IPS-NIHi7 (cell line): Measurements from ENCODE around the gene SLC8A1.

Experiments
- DNase-seq: peaks from one replicate; pipeline ENCODE4 v3.0.0; 2012; ENCODE audit warnings: mixed read lengths; ENCODE audit errors: extremely low spot score

SLC8A1 gene

GRCh38 chr2:40273734-40274182, 178.1 kb downstream of the SLC8A1 start:
- no peak for DNase-seq

GRCh38 chr2:40271094-40271493, 180.8 kb downstream of the SLC8A1 start:
- DNase-seq, result peak; percentile 15

- DNase-seq, result no peak
These were observed 181.5 kb downstream of the SLC8A1 start for GRCh38 chr2:40270372-40270771.

GRCh38 chr2:40268566-40268965, 183.3 kb downstream of the SLC8A1 start:
- no peak for DNase-seq

- DNase-seq, result no peak
These were observed 185.7 kb downstream of the SLC8A1 start for GRCh38 chr2:40266201-40266600.

- DNase-seq, result no peak
These were observed 186.3 kb downstream of the SLC8A1 start for GRCh38 chr2:40265602-40266001.

- DNase-seq, result no peak
These were observed 190.8 kb downstream of the SLC8A1 start for GRCh38 chr2:40261042-40261441.

GRCh38 chr2:40260437-40260836, 191.5 kb downstream of the SLC8A1 start:
- no peak for DNase-seq

GRCh38 chr2:40259900-40260299, 192.0 kb downstream of the SLC8A1 start:
- DNase-seq, result no peak

- no peak for DNase-seq
These were observed 193.8 kb downstream of the SLC8A1 start for GRCh38 chr2:40258135-40258457.

GRCh38 chr2:40257340-40258134, 194.4 kb downstream of the SLC8A1 start:
- DNase-seq, result no peak

GRCh38 chr2:40256649-40257048, 195.2 kb downstream of the SLC8A1 start:
- DNase-seq, result peak; percentile 75

- DNase-seq, result no peak
These were observed 195.9 kb downstream of the SLC8A1 start for GRCh38 chr2:40256008-40256407.

GRCh38 chr2:40255103-40255502, 196.8 kb downstream of the SLC8A1 start:
- DNase-seq, result no peak

GRCh38 chr2:40254611-40255010, 197.3 kb downstream of the SLC8A1 start:
- DNase-seq, result no peak

- DNase-seq, result no peak
These were observed 200.8 kb downstream of the SLC8A1 start for GRCh38 chr2:40251137-40251536.

GRCh38 chr2:40249577-40249976, 202.3 kb downstream of the SLC8A1 start:
- no peak for DNase-seq

GRCh38 chr2:40248294-40248693, 203.6 kb downstream of the SLC8A1 start:
- DNase-seq, result no peak

- peak; percentile 76 for DNase-seq
These were observed 207.2 kb downstream of the SLC8A1 start for GRCh38 chr2:40244675-40245074.

GRCh38 chr2:40244251-40244650, 207.6 kb downstream of the SLC8A1 start:
- DNase-seq, result no peak

- no peak for DNase-seq
These were observed 208.2 kb downstream of the SLC8A1 start for GRCh38 chr2:40243581-40244187.

- DNase-seq, result peak; percentile 16
These were observed 209.6 kb downstream of the SLC8A1 start for GRCh38 chr2:40242315-40242714.

GRCh38 chr2:40240070-40240469, 211.8 kb downstream of the SLC8A1 start:
- DNase-seq, result no peak
